Trophoblast cell (in vitro differentiated cells and primary cell): Measurements from ENCODE around the gene ARHGEF6.

Experiments
- DNase-seq, 2 donors: peaks; one replicate each; pipeline ENCODE4 v3.0.0-alpha.2; 2016
- H2AFZ ChIP-seq: 2 replicates; pipeline ENCODE4 v1.6.1; 2013; ENCODE audit warnings: low read length, moderate library complexity, mild to moderate bottlenecking; ENCODE audit not compliant: insufficient read depth, poor library complexity
- H2AK5ac ChIP-seq: 2 replicates; pipeline ENCODE4 v1.6.1; 2013; ENCODE audit warnings: mild to moderate bottlenecking, low read length
- H2BK120ac ChIP-seq: 2 replicates; pipeline ENCODE4 v1.6.1; 2013; ENCODE audit warnings: low read length, mild to moderate bottlenecking, moderate library complexity; ENCODE audit not compliant: insufficient read depth, poor library complexity
- H2BK12ac ChIP-seq: 2 replicates; pipeline ENCODE4 v1.6.1; 2013; ENCODE audit warnings: mild to moderate bottlenecking, low read length, moderate library complexity
- H2BK5ac ChIP-seq: 2 replicates; pipeline ENCODE4 v1.6.1; 2013; ENCODE audit warnings: low read length, low read depth, moderate library complexity, mild to moderate bottlenecking; ENCODE audit not compliant: poor library complexity
- H3K14ac ChIP-seq: 2 replicates; pipeline ENCODE4 v1.6.1; 2013; ENCODE audit warnings: mild to moderate bottlenecking, low read length
- H3K18ac ChIP-seq: 2 replicates; pipeline ENCODE4 v1.6.1; 2013; ENCODE audit warnings: mild to moderate bottlenecking, low read length
- H3K23ac ChIP-seq: 2 replicates; pipeline ENCODE4 v1.6.1; 2013; ENCODE audit warnings: low read length
- H3K27ac ChIP-seq: 2 replicates; pipeline ENCODE4 v1.5.1; 2013; ENCODE audit warnings: low read depth, mild to moderate bottlenecking, inconsistent platforms, low read length, moderate library complexity
- H3K27me3 ChIP-seq: 2 replicates; pipeline ENCODE4 v1.6.1; 2013; ENCODE audit warnings: inconsistent platforms, mild to moderate bottlenecking, low read length, moderate library complexity; ENCODE audit not compliant: insufficient read depth
- H3K36me3 ChIP-seq, 2 experiments: 1 replicate in 1 of 2; 2 replicates in 1 of 2; pipeline ENCODE4 v1.6.1; 2013; ENCODE audit warnings: low read length in 2 of 2, mild to moderate bottlenecking in 2 of 2, moderate library complexity in 1 of 2; ENCODE audit not compliant: insufficient read depth in 2 of 2, control insufficient read depth in 1 of 2
- H3K4ac ChIP-seq: 2 replicates; pipeline ENCODE4 v1.6.1; 2013; ENCODE audit warnings: low read depth, mild to moderate bottlenecking, low read length, moderate library complexity
- H3K4me1 ChIP-seq, 2 experiments: 1 replicate in 1 of 2; 2 replicates in 1 of 2; pipeline ENCODE4 v1.6.1; 2013; ENCODE audit warnings: low read length in 2 of 2, mild to moderate bottlenecking in 2 of 2, moderate library complexity in 1 of 2; ENCODE audit not compliant: insufficient read depth in 2 of 2, control insufficient read depth in 1 of 2
- H3K4me2 ChIP-seq: 2 replicates; pipeline ENCODE4 v1.6.1; 2013; ENCODE audit warnings: inconsistent platforms, mild to moderate bottlenecking, low read length, moderate library complexity
- H3K4me3 ChIP-seq: 2 replicates; pipeline ENCODE4 v1.5.1; 2013; ENCODE audit warnings: mild to moderate bottlenecking, low read depth, low read length, inconsistent platforms
- H3K79me1 ChIP-seq: one replicate; pipeline ENCODE4 v1.6.1; 2013; ENCODE audit warnings: low read length
- H3K79me2 ChIP-seq: 2 replicates; pipeline ENCODE4 v1.6.1; 2013; ENCODE audit warnings: low read length, mild to moderate bottlenecking; ENCODE audit not compliant: control insufficient read depth, insufficient read depth, poor library complexity
- H3K9ac ChIP-seq: 2 replicates; pipeline ENCODE4 v1.6.1; 2013; ENCODE audit warnings: mild to moderate bottlenecking, low read length
- H3K9me3 ChIP-seq: 2 replicates; pipeline ENCODE4 v1.6.1; 2013; ENCODE audit warnings: low read depth, mild to moderate bottlenecking, control low read depth, inconsistent platforms, low read length; ENCODE audit not compliant: insufficient read depth
- H4K12ac ChIP-seq: 2 replicates; pipeline ENCODE4 v1.6.1; 2013; ENCODE audit warnings: low read depth, mild to moderate bottlenecking, low read length, moderate library complexity
- H4K8ac ChIP-seq: 2 replicates; pipeline ENCODE4 v1.6.1; 2013; ENCODE audit warnings: low read depth, mild to moderate bottlenecking, low read length, moderate library complexity
- H4K91ac ChIP-seq: one replicate; pipeline ENCODE4 v1.6.1; 2013; ENCODE audit warnings: low read depth, mild to moderate bottlenecking, low read length, moderate library complexity
- WGBS: extraction: QIAGEN DNeasy Blood & Tissue Kit; methylation state at CpG from one replicate; pipeline ENCODE4 v1.1.7; 2013; ENCODE audit warnings: missing lambda C conversion rate; ENCODE audit not compliant: insufficient read length, insufficient coverage; ENCODE audit errors: extremely low coverage; 5-methylcytosine and 5-hydroxymethylcytosine counted together

The ARHGEF6 gene

DNA sequence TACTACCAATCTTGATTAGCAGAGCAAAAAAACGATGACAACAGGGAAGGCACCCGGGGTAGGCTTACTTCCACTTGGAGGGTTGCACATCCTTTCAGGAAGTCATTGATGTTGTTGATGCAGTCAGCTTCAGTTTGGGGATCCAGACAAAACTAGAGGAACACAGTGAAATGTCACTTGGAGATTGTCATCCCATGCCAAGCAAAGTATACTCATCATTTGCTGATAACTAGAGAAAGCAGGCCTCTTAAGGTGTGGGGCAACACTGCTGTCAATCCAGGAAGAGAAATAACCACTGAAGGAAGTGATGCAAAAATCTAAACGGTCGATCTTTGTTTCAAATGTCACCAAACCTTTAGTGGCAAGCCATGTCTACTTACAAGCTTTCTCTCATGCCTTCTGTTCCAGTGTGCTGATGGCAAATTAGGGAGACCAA is 1.4 kb downstream of the ARHGEF6 start:
- Histone ChIP-seq H3K4me2 (no peak overlapping the region), H3K4me3 (no peak overlapping the region), H3K4ac (no peak overlapping the region), H3K9ac (no peak overlapping the region), H3K27ac (no peak overlapping the region), H3K36me3 (no peaks in the 10 kb centered on the region), H2BK12ac (no peak overlapping the region), H3K23ac (no peak overlapping the region), H4K8ac (no peak overlapping the region), H2BK120ac (no peak overlapping the region), H3K79me2 (no peaks in the 10 kb centered on the region), H2AFZ (no peak overlapping the region), H2BK5ac (no peak overlapping the region), H3K79me1 (no peaks in the 10 kb centered on the region), H3K18ac (no peak overlapping the region), H3K4me1 (peaks cover 0 to 2% of the 10 kb centered on the region in 2 experiments), H3K9me3 (no peaks in the 10 kb centered on the region), H4K12ac (no peak overlapping the region), H3K14ac (no peak overlapping the region), H4K91ac (no peak overlapping the region), H3K27me3 (no peaks in the 10 kb centered on the region), H2AK5ac (no peak overlapping the region)
- WGBS, result no CpG with 5 or more reads among the region's 4 CpGs
- no peak for DNase-seq

- no peak overlapping the region for H2BK12ac ChIP-seq
- no peak overlapping the region for H3K9ac ChIP-seq
- H3K36me3 ChIP-seq, result no peaks in the 10 kb centered on the region
- no peak for DNase-seq
- no peak overlapping the region for H3K4ac ChIP-seq
- no peak overlapping the region for H2AFZ ChIP-seq
- no peak overlapping the region for H3K4me3 ChIP-seq
- H3K79me1 ChIP-seq, result no peaks in the 10 kb centered on the region
- no peaks in the 10 kb centered on the region for H3K79me2 ChIP-seq
- no peak overlapping the region for H2BK120ac ChIP-seq
- H3K23ac ChIP-seq, result no peak overlapping the region
- no peak overlapping the region for H3K4me2 ChIP-seq
- no peaks in the 10 kb centered on the region for H3K27me3 ChIP-seq
- H4K8ac ChIP-seq, result no peak overlapping the region
- H2BK5ac ChIP-seq, result no peak overlapping the region
- H4K12ac ChIP-seq, result no peak overlapping the region
- H3K4me1 ChIP-seq, result peaks cover 0 to 2% of the 10 kb centered on the region in 2 experiments
- H3K9me3 ChIP-seq, result no peaks in the 10 kb centered on the region
- H4K91ac ChIP-seq, result no peak overlapping the region
- H3K14ac ChIP-seq, result no peak overlapping the region
- H2AK5ac ChIP-seq, result no peak overlapping the region
- no peak overlapping the region for H3K18ac ChIP-seq
- H3K27ac ChIP-seq, result no peak overlapping the region
Measured at GRCh38 chrX:136778916-136779315, 1.8 kb downstream of the ARHGEF6 start.

GRCh38 chrX:136778020-136778419 is 2.7 kb downstream of the ARHGEF6 start:
- Histone ChIP-seq H3K9me3 (no peaks in the 10 kb centered on the region), H3K4ac (no peak overlapping the region), H4K91ac (no peak overlapping the region), H3K23ac (no peak overlapping the region), H3K79me2 (no peaks in the 10 kb centered on the region), H3K36me3 (no peaks in the 10 kb centered on the region), H2BK12ac (no peak overlapping the region), H4K12ac (no peak overlapping the region), H3K18ac (no peak overlapping the region), H2BK5ac (no peak overlapping the region), H3K27ac (no peak overlapping the region), H3K14ac (no peak overlapping the region), H3K4me2 (no peak overlapping the region), H2AK5ac (no peak overlapping the region), H2BK120ac (no peak overlapping the region), H3K4me1 (peaks cover 0 to 2% of the 10 kb centered on the region in 2 experiments), H3K4me3 (no peak overlapping the region), H3K27me3 (no peaks in the 10 kb centered on the region), H3K9ac (no peak overlapping the region), H4K8ac (no peak overlapping the region), H3K79me1 (no peaks in the 10 kb centered on the region), H2AFZ (no peak overlapping the region)
- no CpG with 5 or more reads among the region's 3 CpGs for WGBS
- no peak for DNase-seq

DNA sequence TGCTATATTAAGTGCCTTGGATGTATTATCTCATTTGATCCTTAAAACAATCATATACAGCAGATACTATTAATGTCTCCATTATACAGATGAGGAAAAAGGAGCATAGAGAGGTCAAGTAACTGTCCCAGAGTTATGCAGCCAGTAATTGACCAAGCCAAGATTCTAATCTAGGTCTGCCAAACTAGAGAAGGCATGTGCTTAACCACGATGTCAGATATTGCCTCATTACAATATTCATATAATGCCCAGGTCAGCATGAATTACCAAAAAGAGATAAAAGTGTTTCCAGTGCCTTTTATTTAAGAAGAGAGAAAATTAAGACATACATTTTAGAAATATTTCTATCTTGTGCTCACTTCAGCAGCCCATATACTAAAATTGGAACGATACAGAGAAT is 7.1 kb downstream of the ARHGEF6 start:
- Histone ChIP-seq H2BK120ac (no peak overlapping the region), H3K79me2 (no peaks in the 10 kb centered on the region), H3K27me3 (no peaks in the 10 kb centered on the region), H2BK12ac (no peak overlapping the region), H3K4me3 (no peak overlapping the region), H4K12ac (no peak overlapping the region), H3K23ac (no peak overlapping the region), H2AK5ac (no peak overlapping the region), H3K9ac (no peak overlapping the region), H3K4me1 (no peaks in the 10 kb centered on the region), H3K18ac (no peak overlapping the region), H4K8ac (no peak overlapping the region), H4K91ac (no peak overlapping the region), H3K9me3 (no peaks in the 10 kb centered on the region), H3K4ac (no peak overlapping the region), H3K4me2 (no peak overlapping the region), H3K79me1 (no peaks in the 10 kb centered on the region), H3K36me3 (no peaks in the 10 kb centered on the region), H3K27ac (no peak overlapping the region), H3K14ac (no peak overlapping the region), H2BK5ac (no peak overlapping the region), H2AFZ (no peak overlapping the region)
- DNase-seq, result no peak
- no CpG with 5 or more reads among the region's 2 CpGs for WGBS
